GM19467 (cell line): Measurements from ENCODE around the gene ALDOA.
"Not testable (repeated sequence)": the region's sequence is repeated elsewhere in the genome, so short reads cannot be mapped to it uniquely, and the experiment has no call there.

Experiments used
- ATAC-seq: cut with Tn5 transposase; IDR thresholded peaks from one replicate; pipeline ENCODE4 v1.9.1; 2021; ENCODE audit warnings: mild to moderate bottlenecking, moderate library complexity; ENCODE audit not compliant: unreplicated experiment

ALDOA gene

GRCh38 chr16:30114411-30114810 is 48.9 kb downstream of the ALDOA start:
- ATAC-seq, result no peak

DNA sequence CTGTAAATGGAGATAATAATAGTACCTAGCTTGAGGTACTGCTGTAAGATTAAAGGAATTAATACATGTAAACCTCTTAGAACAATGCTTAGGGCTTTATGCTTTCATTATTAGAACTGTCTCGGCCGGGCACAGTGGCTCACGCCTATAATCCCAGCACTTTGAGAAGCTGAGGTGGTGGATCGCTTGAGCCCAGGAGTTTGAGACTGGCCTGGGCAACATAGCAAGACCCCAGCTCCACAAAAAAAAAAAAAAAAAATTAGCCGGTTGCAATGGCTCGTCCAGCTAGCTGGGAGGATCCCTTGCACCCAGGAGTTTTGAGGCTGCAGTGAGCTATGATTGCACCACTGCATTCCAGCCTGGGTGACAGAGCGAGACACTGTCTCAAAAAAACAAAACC is 49.3 kb downstream of the ALDOA start:
- ATAC-seq, result not testable (repeated sequence)

- no peak for ATAC-seq
Observed at GRCh38 chr16:30115238-30115637, 49.7 kb downstream of the ALDOA start.

GRCh38 chr16:30116291-30117207 is 51.0 kb downstream of the ALDOA start:
- no peak for ATAC-seq

DNA sequence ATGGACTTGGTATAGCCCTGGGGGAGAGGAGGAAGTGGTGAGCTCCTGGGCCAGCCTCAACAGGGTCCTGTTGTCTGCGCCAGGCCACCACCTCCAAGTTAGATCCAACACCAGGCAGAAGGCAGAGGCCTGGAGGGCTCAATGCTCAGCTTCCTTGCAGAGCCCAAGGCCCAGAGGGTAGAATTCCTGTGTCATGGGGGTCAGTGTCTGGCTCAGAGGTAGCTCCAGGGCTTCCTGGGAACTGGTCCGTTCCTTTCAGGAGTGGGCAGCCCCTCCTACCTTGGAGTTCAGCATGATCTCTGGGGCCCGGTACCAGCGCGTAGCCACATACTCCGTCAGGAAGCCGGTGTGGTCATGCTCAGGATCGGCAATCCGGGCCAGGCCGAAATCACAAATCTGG is 52.2 kb downstream of the ALDOA start:
- no peak for ATAC-seq

DNA sequence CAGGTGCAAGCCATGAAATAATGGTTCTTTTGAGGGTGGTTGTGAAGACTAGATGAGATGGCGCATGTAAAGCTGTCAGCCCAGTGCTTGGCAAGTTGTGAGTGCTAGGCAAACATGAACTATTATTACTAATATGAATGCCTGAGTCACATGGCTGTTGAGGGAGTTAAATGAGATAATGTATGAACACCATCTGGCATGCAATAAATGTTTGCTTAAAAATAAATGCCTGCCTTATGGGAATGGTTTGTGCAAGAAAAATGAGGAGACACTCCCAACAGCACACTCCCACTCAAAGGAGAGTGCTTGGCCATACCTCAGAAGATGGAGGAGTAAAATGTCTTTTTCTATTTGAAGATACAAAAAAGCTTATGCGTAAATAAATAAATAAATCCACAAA is 53.9 kb downstream of the ALDOA start:
- ATAC-seq, result no peak
